ENCODE measurements around the gene MARCHF2. TPM values are rescaled to one million over a fixed set of nuclear protein-coding genes. Genes with fewer than 3 reads are reported as not detected.
A peak's percentile ranks its signal among the peaks of the same experiment; 100 is the strongest.

Gene MARCHF2
- total RNA-seq, 1 experiment from 2014 or later, result 27.5 TPM

DNA sequence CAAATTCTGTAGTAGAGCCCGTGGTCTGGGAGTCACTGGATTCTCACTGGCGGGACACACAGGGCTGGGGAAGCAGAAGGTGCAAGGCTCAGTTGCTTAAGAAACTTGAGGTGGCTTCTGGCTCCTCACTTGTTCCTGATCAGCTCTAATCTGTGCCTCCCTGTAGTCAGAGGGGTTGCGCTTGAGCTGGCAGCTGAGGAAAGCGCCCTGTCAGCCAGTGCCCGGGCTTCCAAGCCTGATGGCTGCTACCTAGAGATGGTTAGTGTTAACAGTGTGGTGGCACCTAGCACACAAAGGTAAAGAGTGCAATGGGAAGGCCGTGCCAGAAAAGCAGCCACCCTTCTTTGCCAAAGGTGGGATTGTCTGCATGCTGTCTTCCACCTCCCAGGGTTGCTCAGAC lies 40.5 kb downstream of the MARCHF2 start:
- Histone ChIP-seq H2BK120ac (ENCODE audit: low read depth, low read length, poor library complexity, severe bottlenecking) (no peak overlapping the region), H3K9ac (ENCODE audit: extremely low read depth, insufficient read length, low read length) (no peak overlapping the region), H2AFZ (ENCODE audit: low read length) (no peak overlapping the region), H3K14ac (ENCODE audit: insufficient read depth, low read length) (no peak overlapping the region), H3K18ac (ENCODE audit: insufficient read length, low read depth, low read length) (no peak overlapping the region), H3K79me2 (ENCODE audit: insufficient read depth, low read length) (peaks cover 89% of the 10 kb centered on the region), H3K27ac (ENCODE audit: insufficient read length, low read depth, low read length) (no peak overlapping the region), H3K56ac (ENCODE audit: insufficient read length, low read depth, low read length) (no peak overlapping the region), H2AK5ac (ENCODE audit: insufficient read length, low read length) (no peak overlapping the region), H3K79me1 (ENCODE audit: insufficient read depth, low read depth, low read length, poor library complexity, severe bottlenecking) (no peaks in the 10 kb centered on the region), H2BK20ac (ENCODE audit: low read depth, low read length, poor library complexity, severe bottlenecking) (no peak overlapping the region), H4K5ac (ENCODE audit: insufficient read length, low read depth, low read length) (no peak overlapping the region), H3K4ac (ENCODE audit: low read depth, low read length) (no peak overlapping the region), H3T11ph (ENCODE audit: low read length) (no peak overlapping the region), H2BK12ac (ENCODE audit: insufficient read length, low read depth, low read length) (no peak overlapping the region), H3K4me2 (ENCODE audit: insufficient read depth, insufficient read length, low read length) (no peak overlapping the region), H4K8ac (replicated peaks; ENCODE audit: insufficient read length, low read depth, low read length) (no peak overlapping the region), H4K91ac (ENCODE audit: insufficient read length, low read depth, low read length) (no peak overlapping the region), H4K20me1 (ENCODE audit: control insufficient read depth, insufficient read depth, insufficient read length) (peaks cover 4% of the 10 kb centered on the region), H3K4me1 (ENCODE audit: insufficient read depth, low read length) (peaks cover 9% of the 10 kb centered on the region), H3K9me3 (ENCODE audit: control insufficient read depth, low read depth, low read length) (no peaks in the 10 kb centered on the region), H3K23ac (ENCODE audit: insufficient read length, low read depth, low read length) (no peak overlapping the region), H2BK5ac (ENCODE audit: insufficient read length, low read length) (no peak overlapping the region), H2BK15ac (ENCODE audit: low read depth, low read length) (no peak overlapping the region), H3K23me2 (ENCODE audit: insufficient read length, low read depth, low read length, poor library complexity, severe bottlenecking) (no peaks in the 10 kb centered on the region), H3K27me3 (ENCODE audit: insufficient read depth, low read length) (no peaks in the 10 kb centered on the region)
- Mint-ChIP-seq H3K4me1 (peaks cover 79 to 82% of the 10 kb centered on the region in 2 experiments), H3K27ac (peak overlapping the region in 2 of 3 experiments; percentile 64 to 92; a peak in 2 of 7 replicates), H3K27me3 (ENCODE audit: low read depth) (no peaks in the 10 kb centered on the region), H3K9me3 (no peaks in the 10 kb centered on the region), H3K4me3 (no peak overlapping the region), H3K36me3 (ENCODE audit: insufficient read depth in 1 of 3, low read depth in 3 of 3) (peaks cover 33 to 71% (median 60%) of the 10 kb centered on the region in 3 experiments)
- no CpG with 5 or more reads among the region's 6 CpGs for WGBS (ENCODE audit: extremely low coverage, insufficient read length, low lambda C conversion rate)
- DNase-seq, result no peak
- TF ChIP-seq, protein P1, sequence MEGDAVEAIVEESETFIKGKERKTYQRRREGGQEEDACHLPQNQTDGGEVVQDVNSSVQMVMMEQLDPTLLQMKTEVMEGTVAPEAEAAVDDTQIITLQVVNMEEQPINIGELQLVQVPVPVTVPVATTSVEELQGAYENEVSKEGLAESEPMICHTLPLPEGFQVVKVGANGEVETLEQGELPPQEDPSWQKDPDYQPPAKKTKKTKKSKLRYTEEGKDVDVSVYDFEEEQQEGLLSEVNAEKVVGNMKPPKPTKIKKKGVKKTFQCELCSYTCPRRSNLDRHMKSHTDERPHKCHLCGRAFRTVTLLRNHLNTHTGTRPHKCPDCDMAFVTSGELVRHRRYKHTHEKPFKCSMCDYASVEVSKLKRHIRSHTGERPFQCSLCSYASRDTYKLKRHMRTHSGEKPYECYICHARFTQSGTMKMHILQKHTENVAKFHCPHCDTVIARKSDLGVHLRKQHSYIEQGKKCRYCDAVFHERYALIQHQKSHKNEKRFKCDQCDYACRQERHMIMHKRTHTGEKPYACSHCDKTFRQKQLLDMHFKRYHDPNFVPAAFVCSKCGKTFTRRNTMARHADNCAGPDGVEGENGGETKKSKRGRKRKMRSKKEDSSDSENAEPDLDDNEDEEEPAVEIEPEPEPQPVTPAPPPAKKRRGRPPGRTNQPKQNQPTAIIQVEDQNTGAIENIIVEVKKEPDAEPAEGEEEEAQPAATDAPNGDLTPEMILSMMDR (conservative IDR thresholded peaks at IDR 0.05), result no peak

All from H9 (cell line).